Measurements from ENCODE around the gene NCAPD3. TPM values are rescaled to one million over a fixed set of nuclear protein-coding genes. Genes with fewer than 3 reads are reported as not detected.
"Not testable (repeated sequence)": the region's sequence is repeated elsewhere in the genome, so short reads cannot be mapped to it uniquely, and the experiment has no call there.

The NCAPD3 gene
- total and polyA plus RNA-seq, 3 experiments from 2014 or later, result 14.3 to 80.4 (median 76.7) TPM

DNA sequence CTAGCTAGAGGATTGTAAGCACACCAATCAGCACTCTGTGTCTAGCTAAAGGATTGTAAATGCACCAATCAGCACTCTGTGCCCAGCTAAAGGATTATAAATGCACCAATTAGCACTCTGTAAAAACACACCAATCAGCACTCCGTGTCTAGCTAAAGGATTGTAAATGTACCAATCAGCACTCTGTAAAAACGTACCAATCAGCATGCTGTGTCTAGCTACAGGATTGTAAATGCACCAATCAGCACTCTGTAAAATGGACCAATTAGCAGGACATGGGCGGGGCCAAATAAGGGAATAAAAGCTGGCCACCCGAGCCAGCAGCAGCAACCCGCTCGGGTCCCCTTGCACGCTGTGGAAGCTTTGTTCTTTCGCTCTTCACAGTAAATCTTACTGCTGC is 35.7 kb downstream of the NCAPD3 start:
- not testable (repeated sequence) for H3K27me3 ChIP-seq (ENCODE audit: insufficient read depth, low read length, poor library complexity, severe bottlenecking); H3K9me3 Mint-ChIP-seq; H3K27ac Mint-ChIP-seq; H3K9me3 ChIP-seq (ENCODE audit: low read length); H3K4me3 Mint-ChIP-seq; DNase-seq; H3K4me3 ChIP-seq (ENCODE audit: low read length); H3K4me1 Mint-ChIP-seq; H3K27me3 Mint-ChIP-seq; H3K4me1 ChIP-seq (ENCODE audit: insufficient read depth, low read length); H3K27ac ChIP-seq (ENCODE audit: low read depth, low read length)
- H3K36me3 ChIP-seq (ENCODE audit: insufficient read depth, low read length), result peaks cover 28% of the 10 kb centered on the region
- POLR2A ChIA-PET, result interaction anchor here (0.6 kb wide), 1 partner anchor 181 kb away, joined by 3 read pairs; no protein-coding TSS in a partner anchor
- H3K36me3 Mint-ChIP-seq, result peaks cover 37 to 84% (median 47%) of the 10 kb centered on the region in 3 donors
- CTCF ChIA-PET, result interaction anchor here (1.0 kb wide), 1 partner anchor 19 kb away, joined by 4 read pairs; no protein-coding TSS in a partner anchor

GRCh38 chr11:134181707-134182106 is 42.1 kb downstream of the NCAPD3 start:
- Histone ChIP-seq H3K27me3 (ENCODE audit: insufficient read depth, low read length, poor library complexity, severe bottlenecking) (no peaks in the 10 kb centered on the region), H3K4me1 (ENCODE audit: insufficient read depth, low read length) (no peaks in the 10 kb centered on the region), H3K9me3 (ENCODE audit: low read length) (no peaks in the 10 kb centered on the region), H3K36me3 (ENCODE audit: insufficient read depth, low read length) (peaks cover 18% of the 10 kb centered on the region), H3K4me3 (ENCODE audit: low read length) (no peak overlapping the region), H3K27ac (ENCODE audit: low read depth, low read length) (no peak overlapping the region)
- peaks cover 0 to 74% (median 25%) of the 10 kb centered on the region in 3 donors for H3K36me3 Mint-ChIP-seq
- H3K4me3 Mint-ChIP-seq, result no peak overlapping the region
- no peaks in the 10 kb centered on the region for H3K9me3 Mint-ChIP-seq
- H3K27ac Mint-ChIP-seq, result peak overlapping the region in 1 of 8 donors; percentile 72
- CTCF ChIA-PET, result no interaction called here
- no peaks in the 10 kb centered on the region for H3K4me1 Mint-ChIP-seq
- POLR2A ChIA-PET, result no interaction called here
- DNase-seq, result no peak
- no peaks in the 10 kb centered on the region for H3K27me3 Mint-ChIP-seq

GRCh38 chr11:134178032-134178674 is 45.6 kb downstream of the NCAPD3 start:
- Histone ChIP-seq H3K27me3 (ENCODE audit: insufficient read depth, low read length, poor library complexity, severe bottlenecking) (no peaks in the 10 kb centered on the region), H3K4me1 (ENCODE audit: insufficient read depth, low read length) (no peaks in the 10 kb centered on the region), H3K27ac (ENCODE audit: low read depth, low read length) (no peak overlapping the region), H3K4me3 (ENCODE audit: low read length) (no peak overlapping the region), H3K36me3 (ENCODE audit: insufficient read depth, low read length) (peaks cover 18% of the 10 kb centered on the region), H3K9me3 (ENCODE audit: low read length) (no peaks in the 10 kb centered on the region)
- Mint-ChIP-seq H3K27me3 (no peaks in the 10 kb centered on the region), H3K4me3 (no peak overlapping the region), H3K9me3 (no peaks in the 10 kb centered on the region), H3K27ac (no peak overlapping the region), H3K4me1 (no peaks in the 10 kb centered on the region), H3K36me3 (peaks cover 0 to 83% (median 29%) of the 10 kb centered on the region in 3 donors)
- DNase-seq, result no peak
- ChIA-PET CTCF (no interaction called here), POLR2A (no interaction called here)

DNA sequence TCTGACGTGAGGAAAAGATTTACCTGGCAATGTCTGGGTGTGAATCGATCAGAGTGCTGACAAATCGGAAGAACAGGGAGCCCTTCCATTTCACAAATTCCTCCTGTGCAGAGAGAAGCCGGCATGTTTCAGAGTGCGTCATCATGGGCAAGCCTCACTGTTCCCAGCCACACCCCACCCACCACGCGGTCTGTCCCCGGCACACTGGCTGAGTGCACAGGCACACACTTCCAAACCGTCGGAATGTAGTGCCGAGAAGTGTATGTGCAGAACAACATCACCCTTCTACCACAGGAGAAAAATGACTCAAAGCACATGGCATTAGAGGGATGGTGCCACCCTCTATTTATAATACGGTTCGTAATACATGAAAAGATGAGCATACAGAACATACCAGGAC is 47.5 kb downstream of the NCAPD3 start:
- H3K27ac ChIP-seq (ENCODE audit: low read depth, low read length), result no peak overlapping the region
- Mint-ChIP-seq H3K27ac (peak overlapping the region in 2 of 8 donors; percentile 10 to 77), H3K4me1 (no peaks in the 10 kb centered on the region), H3K9me3 (no peaks in the 10 kb centered on the region), H3K27me3 (no peaks in the 10 kb centered on the region), H3K4me3 (no peak overlapping the region), H3K36me3 (peaks cover 0 to 84% (median 29%) of the 10 kb centered on the region in 3 donors)
- peaks cover 18% of the 10 kb centered on the region for H3K36me3 ChIP-seq (ENCODE audit: insufficient read depth, low read length)
- POLR2A ChIA-PET, result no interaction called here
- CTCF ChIA-PET, result interaction anchor here (0.8 kb wide), 1 partner anchor 11 kb away, joined by 3 read pairs; no protein-coding TSS in a partner anchor
- H3K4me1 ChIP-seq (ENCODE audit: insufficient read depth, low read length), result no peaks in the 10 kb centered on the region
- no peak overlapping the region for H3K4me3 ChIP-seq (ENCODE audit: low read length)
- no peaks in the 10 kb centered on the region for H3K9me3 ChIP-seq (ENCODE audit: low read length)
- no peak for DNase-seq
- H3K27me3 ChIP-seq (ENCODE audit: insufficient read depth, low read length, poor library complexity, severe bottlenecking), result no peaks in the 10 kb centered on the region

DNA sequence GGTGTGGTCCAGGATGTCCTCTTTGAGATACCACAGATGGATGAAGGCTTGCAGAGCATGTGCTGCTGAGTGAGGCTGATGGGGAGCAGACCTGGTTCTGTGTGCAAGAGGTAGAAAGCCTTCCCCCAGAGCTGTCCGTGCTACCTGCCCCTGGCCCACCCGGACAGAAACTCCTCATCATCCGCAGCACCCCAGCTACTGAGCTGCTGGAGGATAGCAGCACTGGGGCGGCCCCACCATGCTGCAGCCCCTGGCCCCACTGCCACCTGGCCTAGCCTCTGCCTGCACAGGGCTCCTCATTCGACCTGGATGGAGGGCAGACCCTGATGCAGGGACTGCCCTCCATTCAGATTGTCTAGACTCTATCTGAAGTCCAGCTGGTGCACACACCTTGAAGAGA is 50.5 kb downstream of the NCAPD3 start:
- Histone ChIP-seq H3K27me3 (ENCODE audit: insufficient read depth, low read length, poor library complexity, severe bottlenecking) (no peaks in the 10 kb centered on the region), H3K36me3 (ENCODE audit: insufficient read depth, low read length) (peaks cover 27% of the 10 kb centered on the region), H3K27ac (ENCODE audit: low read depth, low read length) (no peak overlapping the region), H3K9me3 (ENCODE audit: low read length) (no peaks in the 10 kb centered on the region), H3K4me3 (ENCODE audit: low read length) (no peak overlapping the region), H3K4me1 (ENCODE audit: insufficient read depth, low read length) (no peaks in the 10 kb centered on the region)
- H3K4me1 Mint-ChIP-seq, result no peaks in the 10 kb centered on the region
- no peak overlapping the region for H3K27ac Mint-ChIP-seq
- H3K4me3 Mint-ChIP-seq, result no peak overlapping the region
- CTCF ChIA-PET, result interaction anchor here (0.9 kb wide), 1 partner anchor 26 kb away, joined by 3 read pairs; no protein-coding TSS in a partner anchor
- peaks cover 3 to 89% (median 39%) of the 10 kb centered on the region in 3 donors for H3K36me3 Mint-ChIP-seq
- DNase-seq, result no peak
- H3K9me3 Mint-ChIP-seq, result no peaks in the 10 kb centered on the region
- no peaks in the 10 kb centered on the region for H3K27me3 Mint-ChIP-seq
- POLR2A ChIA-PET, result no interaction called here

DNA sequence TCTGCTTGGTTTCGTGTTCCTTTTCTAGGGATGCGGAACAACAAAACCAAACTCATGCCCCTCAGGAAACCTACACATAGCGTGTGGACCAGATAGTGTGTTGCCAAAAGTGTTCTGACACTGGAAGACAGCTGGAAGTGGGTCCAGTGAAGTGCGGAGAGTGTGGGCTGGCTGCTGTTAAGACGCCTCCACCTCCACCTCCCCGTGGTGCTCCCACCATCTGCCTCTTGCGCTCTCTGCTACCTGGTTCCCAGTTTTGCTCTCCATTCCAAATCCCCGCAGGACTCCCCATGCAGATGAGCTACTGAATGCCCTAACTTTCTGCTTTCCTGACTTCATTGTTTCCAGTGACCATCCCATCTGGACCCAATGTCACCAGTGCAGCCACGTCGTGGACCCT is 51.8 kb downstream of the NCAPD3 start:
- no peaks in the 10 kb centered on the region for H3K27me3 Mint-ChIP-seq
- POLR2A ChIA-PET, result no interaction called here
- DNase-seq, result no peak
- H3K36me3 Mint-ChIP-seq, result peaks cover 12 to 88% (median 37%) of the 10 kb centered on the region in 3 donors
- H3K27ac Mint-ChIP-seq, result peak overlapping the region in 1 of 8 donors; percentile 66
- no peaks in the 10 kb centered on the region for H3K27me3 ChIP-seq (ENCODE audit: insufficient read depth, low read length, poor library complexity, severe bottlenecking)
- no peaks in the 10 kb centered on the region for H3K9me3 ChIP-seq (ENCODE audit: low read length)
- no peak overlapping the region for H3K27ac ChIP-seq (ENCODE audit: low read depth, low read length)
- H3K9me3 Mint-ChIP-seq, result no peaks in the 10 kb centered on the region
- H3K4me3 ChIP-seq (ENCODE audit: low read length), result no peak overlapping the region
- H3K4me3 Mint-ChIP-seq, result no peak overlapping the region
- H3K4me1 ChIP-seq (ENCODE audit: insufficient read depth, low read length), result no peaks in the 10 kb centered on the region
- H3K36me3 ChIP-seq (ENCODE audit: insufficient read depth, low read length), result peaks cover 25% of the 10 kb centered on the region
- CTCF ChIA-PET, result no interaction called here
- H3K4me1 Mint-ChIP-seq, result no peaks in the 10 kb centered on the region

DNA sequence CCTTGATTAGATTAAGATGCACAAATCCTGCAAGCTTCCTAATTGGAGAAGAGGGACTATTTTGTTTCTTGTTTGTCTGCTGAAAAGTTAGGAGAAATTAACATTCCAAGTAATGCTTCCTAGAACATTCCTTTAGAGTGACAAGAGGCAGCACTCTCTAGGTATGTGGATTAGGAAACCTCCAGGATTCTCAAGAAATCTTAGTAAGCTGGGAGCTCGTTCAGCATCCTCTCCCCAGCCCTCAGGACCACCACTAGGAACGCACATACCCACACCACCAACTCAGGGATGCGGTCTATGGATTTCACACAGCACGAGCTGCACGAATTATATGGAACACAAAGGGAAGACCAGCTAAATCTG is 52.9 kb downstream of the NCAPD3 start:
- Mint-ChIP-seq H3K4me1 (no peaks in the 10 kb centered on the region), H3K4me3 (no peak overlapping the region), H3K9me3 (no peaks in the 10 kb centered on the region), H3K27ac (peak overlapping the region in 1 of 8 donors; percentile 17), H3K27me3 (no peaks in the 10 kb centered on the region), H3K36me3 (peaks cover 12 to 80% (median 29%) of the 10 kb centered on the region in 3 donors)
- no peak for DNase-seq
- H3K4me1 ChIP-seq (ENCODE audit: insufficient read depth, low read length), result no peaks in the 10 kb centered on the region
- H3K27ac ChIP-seq (ENCODE audit: low read depth, low read length), result no peak overlapping the region
- POLR2A ChIA-PET, result no interaction called here
- no peaks in the 10 kb centered on the region for H3K27me3 ChIP-seq (ENCODE audit: insufficient read depth, low read length, poor library complexity, severe bottlenecking)
- no peaks in the 10 kb centered on the region for H3K9me3 ChIP-seq (ENCODE audit: low read length)
- CTCF ChIA-PET, result interaction anchor here (1.5 kb wide), 1 partner anchor 36 kb away, joined by 3 read pairs; no protein-coding TSS in a partner anchor
- H3K4me3 ChIP-seq (ENCODE audit: low read length), result no peak overlapping the region
- H3K36me3 ChIP-seq (ENCODE audit: insufficient read depth, low read length), result peaks cover 15% of the 10 kb centered on the region

- Histone ChIP-seq H3K4me1 (ENCODE audit: insufficient read depth, low read length) (no peaks in the 10 kb centered on the region), H3K27me3 (ENCODE audit: insufficient read depth, low read length, poor library complexity, severe bottlenecking) (no peaks in the 10 kb centered on the region), H3K9me3 (ENCODE audit: low read length) (no peaks in the 10 kb centered on the region), H3K36me3 (ENCODE audit: insufficient read depth, low read length) (peaks cover 16% of the 10 kb centered on the region), H3K27ac (ENCODE audit: low read depth, low read length) (no peak overlapping the region), H3K4me3 (ENCODE audit: low read length) (no peak overlapping the region)
- no peak for DNase-seq
- Mint-ChIP-seq H3K4me3 (no peak overlapping the region), H3K36me3 (peaks cover 13 to 77% (median 25%) of the 10 kb centered on the region in 3 donors), H3K27ac (peak overlapping the region in 1 of 8 donors; percentile 80), H3K9me3 (no peaks in the 10 kb centered on the region), H3K27me3 (no peaks in the 10 kb centered on the region), H3K4me1 (no peaks in the 10 kb centered on the region)
- ChIA-PET POLR2A (no interaction called here), CTCF (interaction anchor here (1.5 kb wide), 1 partner anchor 37 kb away, joined by 3 read pairs; no protein-coding TSS in a partner anchor)
Measured at GRCh38 chr11:134170177-134170918, 53.4 kb downstream of the NCAPD3 start.
